GM19468 (cell line): ENCODE results near the gene RAP1GAP2.
"Not testable (repeated sequence)": the region's sequence is repeated elsewhere in the genome, so short reads cannot be mapped to it uniquely, and the experiment has no call there.

Experiments
- ATAC-seq: cut with Tn5 transposase; IDR thresholded peaks from one replicate; pipeline ENCODE4 v1.9.1; 2021; ENCODE audit warnings: mild to moderate bottlenecking, moderate library complexity, moderate number of reproducible peaks; ENCODE audit not compliant: unreplicated experiment; ENCODE audit errors: extremely low read depth

RAP1GAP2 gene

GRCh38 chr17:2985318-2985717, 189.1 kb downstream of the RAP1GAP2 start:
- ATAC-seq: no peak

- no peak for ATAC-seq
These were observed 190.7 kb downstream of the RAP1GAP2 start for GRCh38 chr17:2986925-2987324.

GRCh38 chr17:2989396-2989795, 193.2 kb downstream of the RAP1GAP2 start:
- not testable (repeated sequence) for ATAC-seq

- no peak for ATAC-seq
These were observed 193.6 kb downstream of the RAP1GAP2 start for GRCh38 chr17:2989855-2990254.

- ATAC-seq: no peak
These were observed 194.2 kb downstream of the RAP1GAP2 start for GRCh38 chr17:2990396-2990795.

GRCh38 chr17:2991396-2992180, 195.3 kb downstream of the RAP1GAP2 start:
- ATAC-seq: not testable (repeated sequence)

- ATAC-seq: no peak
These were observed 198.2 kb downstream of the RAP1GAP2 start for GRCh38 chr17:2994441-2994840.

- ATAC-seq: no peak
These were observed 199.1 kb downstream of the RAP1GAP2 start for GRCh38 chr17:2995377-2995776.

- ATAC-seq: no peak
These were observed 199.9 kb downstream of the RAP1GAP2 start for GRCh38 chr17:2995886-2996809.

- no peak for ATAC-seq
These were observed 200.8 kb downstream of the RAP1GAP2 start for GRCh38 chr17:2996810-2997670.

GRCh38 chr17:2998469-2998901, 202.2 kb downstream of the RAP1GAP2 start:
- not testable (repeated sequence) for ATAC-seq

GRCh38 chr17:3002538-3003295, 206.5 kb downstream of the RAP1GAP2 start:
- peak; percentile 69 for ATAC-seq

GRCh38 chr17:3003296-3004149, 207.3 kb downstream of the RAP1GAP2 start:
- ATAC-seq: no peak

- ATAC-seq: no peak
These were observed 208.0 kb downstream of the RAP1GAP2 start for GRCh38 chr17:3004150-3004801.

- no peak for ATAC-seq
These were observed 208.7 kb downstream of the RAP1GAP2 start for GRCh38 chr17:3004925-3005324.

- ATAC-seq: no peak
These were observed 209.5 kb downstream of the RAP1GAP2 start for GRCh38 chr17:3005696-3006095.

- ATAC-seq: no peak
These were observed 210.6 kb downstream of the RAP1GAP2 start for GRCh38 chr17:3006801-3007200.

- no peak for ATAC-seq
These were observed 211.4 kb downstream of the RAP1GAP2 start for GRCh38 chr17:3007651-3008121.
